K562 (cell line): Measurements from ENCODE around the gene SHMT1.
"Not testable (repeated sequence)": the region's sequence is repeated elsewhere in the genome, so short reads cannot be mapped to it uniquely, and the experiment has no call there.

Source experiments
- CTCF ChIP-seq, 3 experiments: IDR thresholded peaks in 2 of 3; conservative IDR thresholded peaks in 1 of 3; 2 replicates each; pipeline ENCODE4 v1.5.1; 2011 to 2012; ENCODE audit warnings: low read length in 3 of 3, mild to moderate bottlenecking in 3 of 3, control low read depth in 2 of 3, improper control_type of control experiment in 1 of 3, inconsistent platforms in 1 of 3, low read depth in 1 of 3, mixed read lengths in 1 of 3, moderate library complexity in 1 of 3; ENCODE audit not compliant: insufficient read depth in 2 of 3
- KDM4B ChIP-seq, 2 experiments: fragments of 450-650 bp in 1 of 2; sonication (generic) in 1 of 2; IDR thresholded peaks; 2 replicates each; pipeline ENCODE4 v1.6.1; 2016 to 2017; ENCODE audit warnings: borderline replicate concordance in 2 of 2, antibody characterized with exemption in 1 of 2, low read depth in 1 of 2, mild to moderate bottlenecking in 1 of 2
- MAFG ChIP-seq: fragments of 450-650 bp; conservative IDR thresholded peaks from 2 replicates; pipeline ENCODE4 v1.6.1; 2016; ENCODE audit warnings: missing genetic modification characterization, missing compliant biosample characterization
- MAFK ChIP-seq: IDR thresholded peaks from 2 replicates; pipeline ENCODE4 v1.6.1; 2011; ENCODE audit warnings: low read length, improper control_type of control experiment
- NBN ChIP-seq: fragments of 450-650 bp; IDR thresholded peaks from 2 replicates; pipeline ENCODE4 v1.6.1; 2016; ENCODE audit warnings: low read depth, mild to moderate bottlenecking
- POLR2A ChIP-seq: fragments of 450-650 bp; conservative IDR thresholded peaks from 2 replicates; pipeline ENCODE4 v1.6.1; 2016
- TGIF2 ChIP-seq: sonication (generic); formaldehyde crosslinking; IDR thresholded peaks from 2 replicates; pipeline ENCODE4 v1.8.1; 2022; ENCODE audit warnings: mild to moderate bottlenecking, missing genetic modification reagents, moderate library complexity
- TSHZ1 ChIP-seq: fragments of 250-450 bp; sonication (Bioruptor Pico); IDR thresholded peaks from 2 replicates; pipeline ENCODE4 v1.4.0; 2020; ENCODE audit warnings: mild to moderate bottlenecking, moderate library complexity
- USF2 ChIP-seq: sonication (generic); formaldehyde crosslinking; IDR thresholded peaks from 2 replicates; pipeline ENCODE4 v1.5.0; 2020; ENCODE audit warnings: missing genetic modification reagents
- YBX1 ChIP-seq: fragments of 450-650 bp; IDR thresholded peaks from 2 replicates; pipeline ENCODE4 v1.7.1; 2016; ENCODE audit warnings: mild to moderate bottlenecking
- ZBTB1 ChIP-seq: sonication (generic); formaldehyde crosslinking; IDR thresholded peaks from 2 replicates; pipeline ENCODE4 v1.8.1; 2023; ENCODE audit warnings: missing genetic modification reagents, low read depth, mild to moderate bottlenecking, borderline replicate concordance
- ZC3H11A ChIP-seq: IDR thresholded peaks from 2 replicates; pipeline ENCODE4 v1.6.1; 2012; ENCODE audit warnings: low read depth, low read length, improper control_type of control experiment

DNA sequence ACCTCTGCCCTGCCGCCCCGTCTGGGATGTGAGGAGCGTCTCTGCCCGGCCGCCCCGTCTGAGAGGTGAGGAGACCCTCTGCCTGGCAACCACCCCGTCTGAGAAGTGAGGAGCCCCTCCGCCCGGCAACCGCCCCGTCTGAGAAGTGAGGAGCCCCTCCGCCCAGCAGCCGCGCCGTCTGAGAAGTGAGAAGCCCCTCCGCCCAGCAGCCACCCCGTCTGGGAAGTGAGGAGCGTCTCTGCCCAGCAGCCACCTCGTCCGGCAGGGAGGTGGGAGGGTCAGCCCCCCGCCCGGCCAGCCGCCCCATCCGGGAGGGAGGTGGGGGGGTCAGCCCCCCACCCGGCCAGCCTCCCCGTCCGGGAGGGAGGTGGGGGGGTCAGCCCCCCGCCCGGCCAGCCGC, 65.3 kb downstream of the SHMT1 start:
- not testable (repeated sequence) for TF ChIP-seq ZBTB1 (CRISPR knock-in tag); TSHZ1 (CRISPR knock-in tag); NBN; CTCF (IDR thresholded peaks at IDR 0.05 in 2 of 3, conservative IDR thresholded peaks at IDR 0.05 in 1 of 3; ENCODE audit: insufficient read depth in 2 of 3, low read depth in 1 of 3, low read length in 3 of 3); POLR2A; MAFG (tag); USF2 (CRISPR knock-in tag); ZC3H11A; MAFK; YBX1; KDM4B (IDR thresholded peaks at IDR 0.05; ENCODE audit: borderline replicate concordance in 2 of 2, low read depth in 1 of 2); TGIF2 (CRISPR knock-in tag)
